Measurements from ENCODE around the gene ALKAL2.
A peak's percentile ranks its signal among the peaks of the same experiment; 100 is the strongest.

The ALKAL2 gene

DNA sequence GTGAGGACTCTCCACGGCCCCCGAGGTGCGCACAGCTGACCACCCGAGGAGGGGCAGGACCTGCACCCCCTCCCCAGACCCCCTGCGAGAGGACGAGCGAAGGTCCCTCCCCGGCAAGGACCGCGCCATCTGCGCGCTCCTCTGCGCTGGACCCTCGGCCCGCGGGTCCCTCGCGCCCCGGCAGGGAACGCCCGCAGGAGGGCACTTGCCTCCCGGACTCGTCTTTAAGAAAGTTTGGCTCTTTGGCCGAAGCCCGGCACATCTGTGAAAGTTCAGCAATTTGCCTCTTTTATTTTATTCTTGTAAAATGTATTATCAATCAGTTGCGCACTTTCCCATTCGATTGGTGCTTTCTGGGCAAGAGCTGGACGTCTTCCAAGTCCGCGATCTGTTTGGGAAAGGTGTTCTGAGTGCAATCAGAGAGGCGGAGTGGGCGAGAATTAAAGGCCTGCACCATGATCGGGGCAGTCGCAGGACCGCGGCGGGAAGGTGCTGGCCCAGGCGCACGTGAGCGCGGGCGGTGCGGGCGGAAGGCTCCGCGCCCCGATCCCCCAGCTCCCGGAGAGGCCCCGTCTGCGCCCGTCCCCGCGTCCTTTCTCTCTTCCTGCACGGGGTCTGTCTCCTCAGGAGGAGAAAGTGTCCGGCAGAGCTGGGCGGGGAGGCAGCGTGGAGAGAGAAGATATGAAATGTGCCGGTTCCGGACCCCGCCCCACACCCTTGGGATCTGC, 1.6 kb upstream of the ALKAL2 start:
- DNase-seq, result no peak

DNA sequence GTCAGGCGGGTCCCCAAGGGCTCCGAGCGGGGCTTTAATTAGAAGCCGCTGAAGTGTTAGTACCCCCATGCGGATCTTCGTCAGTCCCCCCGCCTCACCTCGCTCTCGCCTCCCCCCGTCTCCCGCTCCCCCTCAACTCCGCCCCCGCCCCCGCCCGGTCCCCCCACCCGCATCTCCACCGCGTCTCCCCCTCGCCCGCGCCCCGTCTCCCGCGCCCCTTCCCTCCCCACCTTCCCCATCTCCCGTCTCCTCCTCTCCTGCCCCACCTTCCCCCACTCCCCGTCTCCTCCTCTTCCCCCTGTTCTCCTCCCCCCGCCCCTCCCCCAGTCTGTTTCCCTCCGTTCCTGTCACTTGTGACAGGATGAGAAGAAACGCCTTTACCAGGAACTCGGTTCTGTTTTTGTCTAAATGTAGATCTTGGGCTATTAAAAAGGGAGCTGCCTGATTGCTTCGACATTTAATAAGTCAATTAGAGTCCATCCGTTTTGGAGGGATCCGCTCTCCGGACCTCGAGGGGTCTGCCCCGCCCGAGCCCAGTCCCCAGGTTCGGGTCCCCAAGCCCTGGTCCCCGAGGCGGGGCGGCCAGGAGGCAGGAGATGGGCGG, 969 bp upstream of the ALKAL2 start:
- no peak for DNase-seq

DNA sequence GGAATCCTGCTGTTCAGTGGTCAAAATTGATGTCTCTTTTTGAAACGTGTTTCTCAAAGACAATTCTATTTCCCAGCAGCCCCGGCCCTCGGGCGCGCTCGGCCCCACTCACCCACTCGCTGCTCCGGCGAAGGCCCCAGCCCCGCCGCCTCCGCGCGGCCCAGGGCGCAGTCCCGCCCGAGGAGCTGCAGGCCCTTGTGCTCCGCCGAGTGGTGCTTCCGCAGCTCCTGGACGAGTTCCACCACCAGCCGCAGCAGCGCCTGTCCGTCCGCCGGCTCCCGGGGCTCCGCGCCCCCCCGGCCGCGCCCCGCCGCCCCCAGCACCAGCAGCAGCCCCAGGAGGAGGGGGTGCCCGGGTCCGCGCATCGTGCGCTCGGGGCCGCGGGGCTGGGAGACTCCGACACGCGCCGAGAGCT, 413 bp downstream of the ALKAL2 start:
- peak in 1 of 2 donors; percentile 23 for DNase-seq

DNA sequence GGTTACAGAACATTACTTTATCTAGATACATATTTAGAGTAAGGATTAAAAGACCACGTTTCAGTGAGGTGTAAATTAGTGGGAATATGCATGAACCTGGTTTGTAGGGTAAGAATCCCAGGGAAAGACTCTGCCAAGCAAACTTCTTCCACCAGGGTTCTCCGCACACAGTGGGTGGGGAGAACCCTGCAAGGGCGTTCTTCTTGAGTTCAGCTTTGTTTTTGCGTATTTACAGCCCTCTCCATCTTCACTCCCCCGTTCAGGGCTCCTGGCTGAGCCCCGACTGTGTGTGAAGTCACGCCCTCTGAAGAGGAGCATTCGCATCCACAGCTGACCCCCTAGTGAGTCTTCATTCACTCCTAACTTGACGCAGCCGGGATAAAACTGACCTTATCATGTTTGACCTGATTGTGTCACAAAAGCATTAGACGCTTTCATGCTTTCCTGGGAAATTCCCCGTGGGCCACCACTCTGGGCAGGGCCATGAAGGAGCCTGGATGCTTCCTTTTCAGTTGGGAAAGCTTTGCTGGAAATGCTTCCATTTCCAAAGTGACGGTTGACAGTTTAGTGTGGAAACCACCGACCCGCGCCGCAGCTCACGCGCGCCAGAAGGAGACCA, 1.0 kb downstream of the ALKAL2 start:
- DNase-seq, result peak; percentile 32 to 78

DNA sequence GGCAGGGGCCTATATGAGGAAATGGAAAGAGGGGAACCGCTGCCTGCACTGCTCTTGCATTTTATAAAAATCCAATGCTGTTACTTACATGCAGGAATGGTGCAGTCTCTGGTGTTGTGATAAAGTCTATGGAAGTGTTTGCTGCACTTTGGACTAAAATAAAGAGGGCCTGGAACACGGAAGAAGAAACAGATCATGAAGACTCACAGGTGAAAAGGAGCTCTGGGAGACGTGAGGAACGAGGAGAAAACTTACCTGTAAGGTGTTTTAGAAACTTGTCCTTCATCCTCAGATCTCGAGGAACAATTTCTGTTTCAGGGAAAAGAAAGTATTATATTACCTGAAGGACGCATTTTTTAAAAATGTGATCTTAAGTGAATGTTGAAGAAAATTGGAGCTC, 1.9 kb downstream of the ALKAL2 start:
- no peak for DNase-seq

DNA sequence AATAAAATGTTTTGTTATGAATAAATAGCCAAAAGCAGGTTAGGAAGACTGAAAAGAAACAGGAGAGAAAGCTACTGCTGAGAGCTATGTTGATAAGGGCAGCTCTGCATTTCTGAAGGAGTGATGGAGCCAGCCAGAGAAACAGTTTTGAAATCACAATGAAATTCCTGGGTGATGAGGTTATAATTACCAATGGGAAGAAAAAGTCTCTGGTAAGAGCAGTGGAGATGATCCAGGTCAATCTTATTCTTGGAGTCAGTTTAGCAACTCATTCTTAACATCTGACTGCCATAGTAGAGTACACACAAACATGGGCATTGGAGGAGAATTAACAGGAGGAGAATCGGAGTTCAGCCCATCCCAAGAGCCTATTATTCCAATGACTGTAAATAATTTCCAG, 2.4 kb downstream of the ALKAL2 start:
- no peak for DNase-seq

DNA sequence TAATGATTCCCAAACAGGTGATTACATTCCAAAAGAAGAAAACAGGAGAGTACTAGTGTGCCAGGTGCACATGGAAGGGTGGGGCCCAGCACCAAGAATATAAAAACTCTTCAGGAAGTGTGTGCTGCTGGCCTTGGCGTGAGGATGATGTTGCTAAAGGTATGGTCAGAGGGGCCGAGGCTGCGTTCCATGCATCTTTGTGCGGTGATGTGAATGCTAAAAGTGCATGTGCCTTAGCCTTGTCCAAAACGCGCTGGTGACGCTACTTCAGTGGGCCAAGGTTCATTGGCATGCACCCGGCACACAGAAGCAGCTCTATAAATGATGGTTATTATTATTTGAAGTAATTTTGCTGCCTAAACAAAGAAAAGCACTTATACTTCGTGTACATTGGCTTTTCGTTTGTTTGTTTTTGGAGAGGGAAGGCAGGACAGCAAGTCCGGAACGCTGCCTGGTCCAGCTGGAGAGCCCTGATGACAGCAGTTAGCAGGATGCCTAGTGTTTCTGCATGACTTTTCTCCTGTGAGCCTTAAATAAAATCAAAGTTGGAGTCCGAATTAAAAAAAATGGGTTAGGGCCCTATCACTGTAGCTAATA, 2.9 kb downstream of the ALKAL2 start:
- no peak for DNase-seq

DNA sequence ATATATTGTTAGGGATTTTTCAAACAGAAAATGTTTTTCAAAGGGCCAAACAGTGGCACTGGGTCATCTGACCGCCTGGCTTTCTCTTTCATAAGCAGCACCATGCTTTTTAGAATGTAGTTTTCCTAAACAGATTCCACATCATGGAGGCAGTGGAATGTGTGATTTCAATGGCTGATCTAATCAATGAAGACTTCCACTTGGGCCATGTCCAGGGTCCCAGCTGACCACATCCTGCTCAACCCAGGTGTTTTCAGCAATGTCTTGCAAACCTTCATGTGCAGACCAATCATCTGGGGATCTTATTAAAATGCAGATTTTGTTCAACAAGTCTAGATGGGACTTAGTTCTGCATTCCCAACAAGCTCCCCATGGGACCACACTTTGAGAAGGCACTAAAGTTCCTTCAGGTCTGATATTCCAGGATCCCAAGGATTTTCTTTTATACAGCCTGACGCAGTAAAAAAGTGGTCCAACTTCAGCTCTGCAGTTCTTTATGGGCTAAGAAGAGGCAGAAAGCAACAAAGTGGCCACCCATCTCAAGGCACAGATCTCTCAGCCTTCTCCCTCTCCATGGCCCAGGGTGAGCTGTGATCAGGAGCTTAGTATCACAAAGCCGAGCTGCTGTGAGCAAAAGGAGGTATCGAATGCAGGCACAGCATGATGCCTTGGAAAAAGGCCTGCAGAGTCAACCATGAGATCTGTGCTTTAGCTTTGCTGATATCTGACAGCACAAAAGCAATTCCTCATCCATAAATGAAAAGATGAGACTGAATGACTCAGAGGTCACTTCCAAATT, 3.7 kb downstream of the ALKAL2 start:
- no peak for DNase-seq

DNA sequence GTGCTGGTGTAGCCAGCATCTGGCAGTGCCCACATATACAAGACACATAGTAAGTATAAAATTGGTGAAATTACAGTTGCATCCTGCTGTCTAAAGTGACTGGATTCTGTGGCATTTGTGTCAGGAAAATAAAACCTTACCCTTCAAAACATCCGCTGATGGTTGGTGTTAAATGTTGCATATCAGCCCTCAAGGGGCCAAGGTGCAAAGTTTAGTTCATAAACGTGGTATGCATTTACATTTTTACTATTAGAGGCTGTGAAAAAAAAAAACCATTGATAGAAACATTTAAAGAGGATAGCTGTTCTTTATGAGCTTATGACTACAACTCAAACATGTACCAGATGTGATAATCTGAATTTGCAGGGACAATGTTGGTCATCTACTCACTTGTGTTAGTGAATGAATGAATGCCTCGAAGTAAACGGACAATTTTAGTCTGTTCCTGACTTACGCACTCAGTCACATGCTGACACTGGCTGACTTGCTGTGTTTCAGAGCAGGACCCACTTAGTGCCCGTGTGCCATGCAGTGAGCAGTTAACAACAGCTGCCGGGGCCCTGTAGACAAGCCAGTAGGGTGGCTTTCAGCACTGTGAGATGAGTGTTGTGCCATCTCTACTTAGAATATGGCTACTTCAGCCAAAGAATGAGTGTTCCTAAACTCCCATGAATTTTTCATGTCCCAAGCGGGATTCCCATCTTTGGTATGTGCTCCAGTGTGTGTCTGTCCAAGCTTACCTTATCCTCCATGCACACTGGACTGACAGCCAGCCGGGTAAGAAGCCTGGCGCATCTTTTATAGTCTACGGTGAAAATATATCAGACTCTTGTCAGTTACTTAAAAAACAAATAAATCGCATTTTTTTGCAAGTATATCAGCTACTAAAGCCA, 5.3 kb downstream of the ALKAL2 start:
- no peak for DNase-seq

DNA sequence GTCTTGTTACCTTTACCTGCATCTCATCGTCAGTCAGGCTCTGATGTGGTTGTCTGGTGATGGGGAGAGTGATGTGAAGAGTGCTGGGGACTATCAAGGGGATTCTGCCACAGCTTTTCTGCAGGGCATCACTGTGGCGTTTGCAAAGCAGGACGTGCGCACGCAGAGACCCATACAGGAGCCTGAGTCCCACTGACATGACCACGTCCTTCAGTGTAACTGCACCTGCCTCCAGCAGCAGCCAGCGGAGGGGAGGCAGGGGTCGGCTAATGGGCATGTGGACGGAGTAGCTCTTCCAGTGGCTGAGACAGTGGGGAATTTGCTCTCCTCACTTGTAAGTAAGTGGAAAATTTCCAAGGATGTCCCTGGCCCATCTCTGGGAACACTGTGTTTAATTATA, 6.5 kb downstream of the ALKAL2 start:
- DNase-seq, result no peak

DNA sequence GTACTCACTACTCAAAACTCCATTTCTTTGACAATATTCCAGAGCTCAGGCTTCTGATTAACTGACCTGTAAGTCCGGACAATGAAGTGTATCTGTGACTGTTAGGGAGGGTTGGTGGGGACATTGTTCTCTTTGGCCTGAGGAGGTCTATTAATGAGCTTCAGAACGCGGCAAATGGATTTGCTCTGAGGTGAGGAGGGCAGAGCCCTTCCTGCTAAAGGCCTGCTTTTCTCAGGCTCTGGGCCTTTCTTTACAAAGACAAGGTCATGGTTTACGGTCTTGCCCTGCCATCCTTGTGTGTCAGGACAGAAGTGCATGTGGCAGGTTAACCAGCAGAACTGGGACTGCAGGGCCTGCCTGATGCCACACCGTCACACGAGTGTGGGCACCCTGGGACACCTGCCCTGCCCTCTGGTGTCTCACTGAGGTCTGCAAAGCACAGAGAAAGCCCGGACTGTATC, 7.2 kb downstream of the ALKAL2 start:
- DNase-seq, result no peak

DNA sequence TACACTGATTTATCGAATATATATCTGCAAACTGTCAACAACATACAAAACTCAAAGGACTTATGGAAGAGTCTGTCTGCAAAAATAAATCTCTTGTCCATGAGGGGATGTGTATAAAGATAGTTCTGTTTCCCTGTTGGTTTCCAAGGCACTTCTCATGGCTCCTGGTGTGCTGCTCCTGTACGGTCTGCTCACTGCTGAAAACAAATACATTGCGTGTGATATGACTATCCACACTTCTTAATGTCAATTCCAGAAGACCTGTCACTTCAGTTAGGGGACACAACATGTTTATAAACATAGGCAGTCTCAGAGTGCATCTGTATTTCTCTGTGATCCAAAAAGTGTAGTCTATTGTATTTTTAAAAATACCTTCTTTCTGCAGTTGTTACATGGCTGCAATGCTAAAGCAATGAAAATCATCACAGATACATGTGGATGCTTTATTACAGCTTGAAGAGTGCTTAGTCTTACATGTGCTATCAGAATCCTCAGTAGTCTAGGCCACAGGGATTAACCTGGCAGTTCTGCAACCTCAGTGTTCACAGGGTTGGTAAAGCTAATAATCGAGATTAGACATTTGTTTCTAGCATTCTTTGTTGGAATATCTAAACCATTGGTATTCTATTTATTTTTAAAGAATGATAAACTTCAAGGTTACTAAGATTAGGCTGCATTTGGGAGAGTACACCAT, 7.8 kb downstream of the ALKAL2 start:
- DNase-seq, result no peak

DNA sequence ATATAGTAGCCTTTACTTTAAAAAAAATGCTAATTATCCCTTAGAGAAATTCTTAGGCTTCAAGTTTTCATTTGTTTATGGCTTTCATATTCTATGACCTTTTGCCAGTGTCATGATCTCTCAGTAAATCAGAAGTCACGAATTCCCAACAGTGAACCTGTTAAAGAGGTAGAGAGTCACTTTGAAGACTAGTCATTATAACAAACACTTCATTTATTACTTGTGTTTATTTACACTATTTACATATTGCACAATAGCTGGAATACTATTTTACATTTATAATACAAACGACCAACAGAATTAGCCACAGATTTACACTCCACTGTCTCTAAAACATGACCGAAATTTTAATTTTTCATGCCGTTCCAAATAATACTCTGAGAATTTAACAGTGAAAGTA, 8.5 kb downstream of the ALKAL2 start:
- DNase-seq, result no peak

DNA sequence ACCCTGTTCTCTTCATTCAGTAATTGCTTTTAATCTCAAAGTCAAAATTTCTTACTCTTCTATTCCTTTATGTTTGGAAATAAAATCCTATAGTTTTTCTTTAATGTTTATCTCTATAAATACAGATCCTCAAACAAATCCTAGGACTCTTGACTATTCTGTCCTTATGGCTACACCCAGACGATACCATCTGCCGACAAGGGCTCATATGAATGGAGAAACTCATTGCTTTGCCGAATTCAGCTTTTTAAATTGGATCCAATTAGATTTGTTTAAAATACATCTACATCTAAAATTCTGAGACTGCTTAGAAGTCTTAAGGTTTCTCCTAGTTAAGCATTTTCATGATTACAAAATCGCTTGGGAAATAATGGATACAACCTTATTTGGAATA, 9.0 kb downstream of the ALKAL2 start:
- peak in 1 of 2 donors; percentile 31 for DNase-seq

DNA sequence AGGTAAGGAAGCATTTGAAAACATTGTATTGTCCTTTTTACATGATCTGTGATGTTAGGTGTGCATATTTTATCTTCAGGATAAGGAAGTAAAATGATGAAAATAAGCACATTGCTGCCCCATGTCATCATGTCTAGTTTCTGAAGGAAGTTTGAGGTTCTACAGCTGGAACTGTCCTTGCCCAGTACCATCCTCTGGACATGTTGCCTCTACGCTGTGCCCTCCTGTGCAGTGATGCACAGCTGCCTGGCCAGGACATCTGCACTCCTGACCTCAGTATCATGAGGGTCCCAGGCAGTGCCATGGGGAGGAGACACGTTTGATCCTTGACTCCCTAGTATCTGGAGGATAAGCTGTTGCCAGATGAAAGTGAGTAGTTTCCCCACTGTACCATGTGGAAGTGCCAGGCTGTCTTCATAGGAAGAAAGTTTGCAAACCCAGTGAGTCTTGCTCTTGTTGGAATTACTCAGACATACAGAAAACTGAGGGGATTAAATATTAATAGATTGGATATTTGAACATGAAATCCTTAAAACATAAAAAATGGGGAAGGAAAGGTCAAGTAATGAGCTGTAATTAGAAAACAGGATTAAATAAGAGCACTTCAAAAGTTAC, 9.5 kb downstream of the ALKAL2 start:
- no peak for DNase-seq

DNA sequence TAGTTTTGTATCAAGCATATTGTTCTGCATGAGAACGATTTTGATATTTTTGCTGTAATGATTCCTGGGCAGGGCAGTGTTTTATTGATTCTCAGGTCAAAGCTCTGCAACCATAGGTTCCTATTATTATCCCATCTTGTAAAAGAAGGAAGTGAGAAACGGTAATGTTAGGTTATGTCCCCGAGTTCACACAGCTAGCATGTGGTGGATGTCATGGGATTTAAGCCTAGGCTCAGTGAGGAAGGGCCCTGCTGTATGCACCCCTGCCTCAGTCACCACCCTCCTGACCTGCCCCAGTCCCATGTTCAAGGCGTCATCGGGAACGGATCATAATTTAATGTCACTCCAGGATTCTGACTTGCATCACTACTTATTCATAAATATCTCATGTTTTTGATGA, 12.4 kb downstream of the ALKAL2 start:
- DNase-seq, result peak in 1 of 2 donors; percentile 61

DNA sequence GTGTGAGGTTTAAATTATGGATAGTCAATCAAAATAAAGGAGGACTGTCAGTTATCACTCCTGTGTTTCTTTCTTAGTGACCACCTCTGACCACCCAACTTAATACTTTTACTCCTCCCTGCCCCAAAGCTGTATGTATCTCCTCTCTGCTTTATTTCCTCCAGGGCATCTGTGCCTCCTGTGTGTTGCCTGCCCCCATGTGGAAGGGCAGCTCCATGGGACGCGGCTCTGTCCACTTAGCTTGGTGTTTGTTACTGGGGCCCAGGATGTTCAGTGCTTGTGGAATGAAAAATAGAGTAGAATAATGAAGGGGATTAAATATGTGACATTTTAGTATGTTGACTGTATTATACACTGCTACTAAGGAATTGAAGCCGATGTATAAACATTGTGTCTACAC, 13.4 kb downstream of the ALKAL2 start:
- DNase-seq, result no peak

DNA sequence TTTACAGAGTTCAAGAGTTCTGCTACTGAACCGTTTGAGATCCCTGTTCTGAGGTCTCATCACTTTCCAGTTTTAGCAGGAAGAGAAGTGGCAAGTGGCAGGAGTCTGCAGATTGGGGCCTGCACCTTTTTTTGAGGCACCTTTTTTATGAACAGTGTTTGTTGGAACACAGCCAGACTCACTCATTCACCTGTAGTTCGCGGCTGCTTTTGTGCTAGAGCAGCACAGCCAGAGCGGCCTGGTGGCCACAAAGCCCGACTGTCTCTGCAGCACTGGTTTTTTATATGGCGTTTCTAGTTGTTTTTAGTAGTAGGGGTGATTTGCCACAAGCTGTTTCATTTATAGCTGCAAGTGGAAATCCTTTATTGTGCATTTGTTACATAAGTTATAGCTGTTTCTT, 14.6 kb downstream of the ALKAL2 start:
- no peak for DNase-seq

DNA sequence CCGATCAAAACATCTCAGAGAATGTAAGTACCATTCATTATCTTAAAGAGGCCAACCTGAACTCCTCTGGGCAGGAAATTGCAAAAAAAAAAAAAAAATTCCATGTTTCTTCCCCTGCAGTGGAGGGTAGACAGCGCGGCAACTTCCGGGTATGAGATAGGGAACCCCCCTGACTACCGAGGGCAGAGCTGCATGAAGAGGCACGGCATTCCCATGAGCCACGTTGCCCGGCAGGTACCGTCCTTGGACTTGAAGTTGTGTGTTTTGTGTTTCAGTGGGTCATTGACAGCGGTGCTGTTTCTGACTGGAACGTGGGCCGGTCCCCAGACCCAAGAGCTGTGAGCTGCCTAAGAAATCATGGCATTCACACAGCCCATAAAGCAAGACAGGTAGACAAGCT, 16.0 kb downstream of the ALKAL2 start:
- no peak for DNase-seq

DNA sequence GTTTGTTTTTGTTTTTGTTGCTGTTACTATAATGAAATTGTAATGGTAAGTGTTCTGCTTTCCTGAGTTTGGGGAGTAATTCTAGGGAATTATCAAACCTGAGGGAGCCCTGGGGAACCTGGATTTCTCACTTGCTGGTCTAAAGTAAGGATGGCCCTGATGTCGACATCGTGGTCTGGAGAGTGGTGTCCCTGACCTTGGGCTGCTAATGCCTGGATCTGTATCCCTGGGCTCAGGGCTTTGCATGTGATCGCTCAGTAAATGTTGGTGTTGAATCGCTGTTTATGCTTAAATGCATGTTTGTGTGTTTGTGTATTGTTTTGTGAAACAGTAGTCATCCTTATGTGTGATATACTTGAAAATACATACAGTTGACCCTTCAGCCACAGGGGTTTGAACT, 17.0 kb downstream of the ALKAL2 start:
- no peak for DNase-seq

Data from inflammatory macrophage treated with lipopolysaccharide for 1 hour (primary cell).